Measurements from ENCODE around the gene KIF6.
"Not testable (repeated sequence)": the region's sequence is repeated elsewhere in the genome, so short reads cannot be mapped to it uniquely, and the experiment has no call there.

KIF6 gene

GRCh38 chr6:39707962-39708683 lies 17.1 kb downstream of the KIF6 start:
- peak; percentile 28 for DNase-seq

GRCh38 chr6:39706819-39707335 lies 18.3 kb downstream of the KIF6 start:
- no peak for DNase-seq

DNA sequence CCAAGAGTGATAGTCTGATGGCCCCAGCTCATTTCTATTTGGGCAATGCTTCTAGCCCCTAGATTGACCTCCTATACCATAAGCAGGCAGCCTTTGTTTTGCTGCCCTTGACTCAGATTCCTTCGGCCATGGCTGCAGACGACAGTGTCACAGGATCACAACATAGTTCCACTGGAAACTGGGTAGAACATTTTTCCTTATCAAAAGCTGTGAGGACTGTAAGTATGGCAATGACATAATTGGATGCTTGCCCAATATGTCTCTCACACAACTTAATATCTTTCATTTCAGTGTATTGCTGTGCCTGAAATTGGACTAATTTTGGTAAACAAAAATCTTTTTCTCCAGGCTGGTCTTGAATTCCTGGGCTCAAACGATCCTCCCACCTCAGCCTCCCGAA lies 22.9 kb downstream of the KIF6 start:
- DNase-seq: no peak

DNA sequence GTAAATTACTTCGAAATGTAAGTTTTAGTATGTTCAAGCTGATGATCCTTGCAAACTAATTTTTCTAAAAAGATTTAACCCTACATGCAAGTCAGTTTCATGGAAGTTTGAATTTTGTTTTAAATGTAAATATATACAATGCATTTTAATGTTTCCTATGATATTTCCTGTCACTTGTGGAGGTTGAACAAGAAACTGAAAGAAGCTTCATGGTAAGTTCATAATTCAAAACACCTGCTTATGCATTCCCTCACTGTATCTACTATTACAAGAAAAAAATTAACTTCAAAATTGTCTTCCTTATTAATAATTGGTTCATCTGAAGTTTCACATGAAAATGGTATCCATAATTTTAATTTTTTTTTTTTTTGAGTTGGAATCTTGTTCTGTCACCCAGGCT lies 24.8 kb downstream of the KIF6 start:
- no peak for DNase-seq

DNA sequence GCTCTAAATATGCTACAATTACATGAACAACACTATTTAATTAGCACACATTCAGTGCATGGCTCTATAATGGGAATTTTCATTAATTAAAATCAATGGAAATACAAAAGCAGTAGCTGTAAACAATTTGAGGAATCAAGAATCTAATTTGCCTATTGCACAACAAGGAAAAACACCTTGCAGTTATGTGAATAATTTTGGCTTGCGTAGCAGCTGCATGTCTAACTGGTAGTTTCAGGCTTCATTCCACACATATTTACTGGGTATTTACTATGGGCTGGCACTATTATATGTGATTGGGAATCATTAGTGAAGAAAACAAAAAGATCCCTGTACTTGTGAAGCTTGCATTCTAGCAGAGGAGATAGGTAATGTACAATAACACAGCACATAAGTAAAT lies 26.4 kb downstream of the KIF6 start:
- no peak for DNase-seq

- no peak for DNase-seq
Measured at GRCh38 chr6:39696986-39697788, 28.0 kb downstream of the KIF6 start.

DNA sequence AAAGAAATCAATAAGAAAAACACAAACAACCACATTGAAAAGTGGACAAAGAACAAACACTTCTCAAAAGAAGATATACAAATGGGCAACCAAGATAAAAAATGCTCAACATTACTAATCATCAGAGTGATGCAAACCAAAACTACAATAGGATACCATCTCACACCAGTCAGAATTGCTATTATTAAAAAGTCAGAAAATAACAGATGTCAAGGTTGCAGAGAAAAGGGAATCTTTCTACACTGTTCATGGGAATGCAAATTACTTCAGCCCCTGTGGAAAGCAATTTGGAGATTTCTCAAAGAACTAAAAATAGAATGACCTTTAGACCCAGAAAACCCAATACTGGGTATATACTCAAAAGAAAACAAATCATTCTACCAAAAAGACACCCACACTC lies 29.8 kb downstream of the KIF6 start:
- no peak for DNase-seq

DNA sequence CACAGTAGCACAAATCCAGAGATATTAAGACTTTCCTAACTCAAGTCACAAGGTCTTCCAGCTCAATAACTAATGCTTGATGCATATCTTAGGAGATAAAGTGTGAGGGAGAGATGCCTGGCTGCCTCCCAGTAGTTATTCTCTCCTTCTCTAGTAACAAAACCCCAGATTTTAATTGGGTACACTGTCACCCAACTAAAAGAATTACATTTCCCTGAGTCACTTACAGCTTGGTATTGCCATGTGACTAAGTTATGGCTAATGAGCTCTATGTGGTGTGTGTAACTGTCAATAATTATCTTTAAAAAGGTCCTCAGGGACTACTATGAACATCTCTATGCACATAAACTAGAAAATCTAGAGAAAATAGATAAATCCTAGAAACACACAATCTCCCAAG lies 32.0 kb downstream of the KIF6 start:
- DNase-seq: peak; percentile 12

GRCh38 chr6:39688494-39688893 lies 36.7 kb downstream of the KIF6 start:
- peak; percentile 85 for DNase-seq

DNA sequence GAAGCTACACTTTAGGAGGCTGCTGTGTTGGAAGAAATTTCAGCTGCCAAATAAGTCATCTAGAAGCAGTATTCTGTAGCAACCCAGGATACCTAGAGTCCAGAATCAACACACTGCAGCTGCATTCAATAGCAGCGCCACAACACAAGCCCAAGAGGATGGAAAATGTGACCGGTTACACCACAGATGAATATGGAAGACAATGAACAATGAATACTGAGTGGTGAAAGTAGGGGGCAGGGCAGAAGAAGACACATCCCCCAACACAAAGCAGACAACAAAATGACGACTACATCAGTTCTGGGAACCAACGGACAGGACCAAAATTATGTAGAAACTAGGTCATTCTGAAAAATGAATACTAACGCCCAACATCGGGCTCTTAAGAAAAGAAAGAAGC lies 38.2 kb downstream of the KIF6 start:
- no peak for DNase-seq

GRCh38 chr6:39685938-39686337 lies 39.3 kb downstream of the KIF6 start:
- no peak for DNase-seq

DNA sequence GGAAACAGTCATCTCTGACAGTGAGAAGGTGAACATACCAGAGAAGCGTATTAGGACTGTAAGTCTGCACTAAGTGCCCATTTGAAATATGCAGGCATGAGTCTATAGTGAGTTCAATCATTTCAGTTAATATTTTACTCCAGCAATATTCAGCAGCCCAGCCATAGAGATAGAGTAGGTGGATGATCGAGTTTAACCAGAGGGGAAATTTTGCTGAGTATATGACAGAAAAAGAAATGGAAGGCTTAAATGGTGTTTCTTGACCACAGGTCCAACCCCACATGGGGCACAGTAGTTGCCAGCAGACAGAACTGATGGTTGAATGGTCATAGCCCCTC lies 39.8 kb downstream of the KIF6 start:
- no peak for DNase-seq

- DNase-seq: peak; percentile 66
Measured at GRCh38 chr6:39684790-39685488, 40.3 kb downstream of the KIF6 start.

GRCh38 chr6:39681674-39682121 lies 43.5 kb downstream of the KIF6 start:
- DNase-seq: peak; percentile 84

DNA sequence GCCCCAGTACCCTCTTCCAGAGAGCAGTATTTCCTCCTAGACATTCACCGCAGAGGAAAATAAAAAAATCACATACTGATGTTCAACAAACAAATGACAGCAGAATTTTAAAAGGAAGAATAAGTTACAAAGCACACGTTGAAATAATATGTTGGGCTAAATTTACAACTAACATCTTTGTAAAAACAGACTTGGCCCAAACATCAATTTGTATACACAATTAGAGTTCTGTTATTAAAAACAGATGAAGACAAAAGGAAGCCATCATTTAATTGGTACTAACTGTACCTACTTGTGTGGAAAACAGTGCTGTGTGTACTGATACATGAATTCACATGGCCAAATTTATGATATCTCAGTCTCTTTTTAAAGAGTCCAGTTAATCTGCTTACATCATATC lies 46.3 kb downstream of the KIF6 start:
- DNase-seq: no peak

GRCh38 chr6:39677318-39677717 lies 47.9 kb downstream of the KIF6 start:
- not testable (repeated sequence) for DNase-seq

- no peak for DNase-seq
Measured at GRCh38 chr6:39670519-39670918, 54.7 kb downstream of the KIF6 start.

DNA sequence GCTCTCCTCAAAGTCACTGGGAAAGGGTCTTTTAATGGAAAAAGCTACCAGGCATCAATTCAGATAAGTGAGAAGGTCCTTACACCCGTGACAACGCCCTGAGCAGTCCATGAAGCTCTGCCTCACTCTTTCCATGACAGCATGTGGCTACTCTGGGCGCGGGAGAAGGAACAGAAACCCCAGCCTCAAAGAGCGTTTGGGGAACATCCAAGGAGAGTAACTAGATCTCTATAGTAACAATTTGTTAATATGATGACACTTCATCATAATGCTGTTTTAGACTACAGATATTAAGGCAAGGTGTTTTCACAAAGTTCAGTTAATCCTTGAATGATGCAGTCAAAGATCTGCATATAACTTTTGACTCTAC lies 55.2 kb downstream of the KIF6 start:
- no peak for DNase-seq

- peak; percentile 57 for DNase-seq
Measured at GRCh38 chr6:39669207-39669972, 55.8 kb downstream of the KIF6 start.

DNA sequence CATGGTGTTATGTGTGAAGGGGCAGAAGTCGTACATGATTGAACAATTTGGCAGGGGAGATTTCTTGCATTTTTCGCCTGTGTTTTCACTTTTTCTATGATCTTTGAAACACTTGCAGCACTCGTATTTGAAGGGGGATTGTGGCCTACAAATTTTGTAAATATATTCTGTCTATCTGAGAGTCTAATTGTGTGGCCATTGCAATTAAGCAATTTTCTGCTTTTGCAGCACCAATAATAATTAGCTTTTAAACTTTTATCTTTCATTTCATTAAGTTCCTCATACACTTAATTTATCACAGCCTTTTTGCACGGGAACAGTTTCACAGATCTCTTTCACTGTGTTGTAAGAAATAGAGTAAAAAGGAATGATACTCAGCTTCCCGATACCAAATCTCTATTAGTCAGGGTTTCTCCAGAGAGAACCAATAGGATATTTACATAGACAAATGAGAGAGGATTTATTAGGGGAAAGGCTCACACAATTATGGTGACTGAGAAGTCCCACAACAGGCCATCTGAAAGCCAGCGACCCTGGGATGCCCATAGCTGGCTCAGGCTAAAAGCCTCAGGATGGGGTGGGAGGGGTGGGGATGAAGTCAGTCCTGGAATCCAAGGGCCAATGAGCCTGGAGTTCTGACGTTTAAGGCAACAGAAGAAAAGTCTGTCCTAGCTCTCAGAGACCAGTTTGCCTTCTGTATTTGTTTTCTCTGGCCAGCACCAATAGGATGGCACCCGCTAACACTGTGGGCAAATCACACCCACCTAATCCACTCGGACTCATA lies 58.3 kb downstream of the KIF6 start:
- DNase-seq: no peak

GRCh38 chr6:39665861-39666260 lies 59.3 kb downstream of the KIF6 start:
- peak; percentile 72 for DNase-seq

GRCh38 chr6:39664173-39664572 lies 61.0 kb downstream of the KIF6 start:
- DNase-seq: peak; percentile 22
